Ascending aorta (tissue), 2 donors: ENCODE results near the gene CYP27C1. TPM values are rescaled to one million over a fixed set of nuclear protein-coding genes. Genes with fewer than 3 reads are reported as not detected.

ENCODE experiments used
- DNase-seq, 2 donors: peaks; one replicate each; pipeline ENCODE4 v3.0.0-alpha.2; 2019; ENCODE audit warnings: low spot score in 2 of 2
- H3K27ac ChIP-seq, 2 donors: fragments of 200-600 bp; sonication (generic); one replicate each; pipeline ENCODE4 v1.5.1; 2016 to 2017; ENCODE audit warnings: mild to moderate bottlenecking in 1 of 2
- H3K27me3 ChIP-seq: fragments of 200-600 bp; sonication (generic); one replicate; pipeline ENCODE4 v1.5.1; 2017
- H3K36me3 ChIP-seq, 2 donors: fragments of 200-600 bp; sonication (generic); one replicate each; pipeline ENCODE4 v1.5.1; 2016
- H3K4me1 ChIP-seq, 2 donors: fragments of 200-600 bp; sonication (generic); one replicate each; pipeline ENCODE4 v1.5.1; 2016 to 2017; ENCODE audit warnings: mild to moderate bottlenecking in 1 of 2
- H3K4me3 ChIP-seq, 2 donors: fragments of 200-600 bp; sonication (generic); one replicate each; pipeline ENCODE4 v1.5.1; 2016 to 2017; ENCODE audit warnings: mild to moderate bottlenecking in 1 of 2
- H3K9me3 ChIP-seq, 2 donors: fragments of 200-600 bp; sonication (generic); one replicate each; pipeline ENCODE4 v1.5.1; 2016
- intact Hi-C: fragments of 100-400 bp; cut with DNase I; formaldehyde crosslinking; loops from one replicate; pipeline ENCODE4 v1.15.1; 2023
- total RNA-seq: library from RNA; depleted of rRNA; stranded (reverse); fragments of >200 nt; gene quantifications from one replicate; pipeline ENCODE4 v1.1.0, GENCODE V29; 2016
- TF ChIP-seq, protein P1 (sequence below), 3 experiments: fragments of 200-600 bp in 2 of 3; fragments of 450-650 bp in 1 of 3; sonication (generic) in 2 of 3; IDR thresholded peaks; one replicate each; pipeline ENCODE4 v1.5.1; 2016 to 2019; ENCODE audit warnings: antibody characterized with exemption in 3 of 3, mild to moderate bottlenecking in 1 of 3, moderate library complexity in 1 of 3

CYP27C1 gene
- total RNA-seq, 1 donor from 2014 or later, result not detected

DNA sequence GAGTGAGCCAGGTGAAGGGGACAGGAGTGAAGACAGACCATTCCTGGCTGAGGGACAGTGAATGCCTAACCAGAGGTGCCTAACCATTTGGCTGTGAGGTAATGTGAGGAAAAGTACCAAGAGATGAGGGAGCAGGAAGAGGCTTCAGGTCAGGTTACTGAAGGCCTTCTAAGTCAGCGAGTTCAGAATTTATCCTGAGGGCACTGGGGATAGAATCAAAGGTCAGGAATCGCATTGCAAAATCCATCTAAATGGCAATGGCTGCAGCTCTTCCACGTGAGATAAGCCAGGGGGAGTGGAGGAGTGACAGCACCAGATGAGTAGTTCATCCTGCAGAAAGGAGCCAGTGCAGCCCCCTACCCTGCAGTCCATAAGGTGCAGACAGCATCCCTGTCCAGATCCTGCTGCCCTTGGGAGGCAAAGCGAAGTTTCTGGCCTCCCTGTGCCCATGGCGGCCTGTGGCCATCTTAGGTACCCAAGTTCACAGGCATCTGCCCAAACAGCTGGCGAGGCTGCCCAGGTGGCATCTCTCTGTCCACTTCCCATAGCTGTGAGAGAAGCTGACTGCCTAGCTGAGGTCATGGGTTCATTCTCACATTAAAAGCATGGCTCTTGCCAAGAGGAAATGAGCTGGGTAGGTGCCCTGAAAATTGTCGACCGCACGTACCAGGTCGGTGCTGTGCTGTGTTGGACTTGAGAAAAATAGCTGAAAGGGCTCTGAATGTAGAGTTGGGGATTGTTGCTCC is 49.5 kb downstream of the CYP27C1 start:
- Histone ChIP-seq H3K9me3 (no peaks in the 10 kb centered on the region), H3K4me1 (peaks cover 0 to 3% of the 10 kb centered on the region in 2 donors), H3K4me3 (no peak overlapping the region), H3K27me3 (no peaks in the 10 kb centered on the region), H3K36me3 (no peaks in the 10 kb centered on the region), H3K27ac (no peak overlapping the region)
- intact Hi-C loops, result no loop called here
- DNase-seq, result peak in 1 of 2 donors; percentile 49
- TF ChIP-seq, protein P1, sequence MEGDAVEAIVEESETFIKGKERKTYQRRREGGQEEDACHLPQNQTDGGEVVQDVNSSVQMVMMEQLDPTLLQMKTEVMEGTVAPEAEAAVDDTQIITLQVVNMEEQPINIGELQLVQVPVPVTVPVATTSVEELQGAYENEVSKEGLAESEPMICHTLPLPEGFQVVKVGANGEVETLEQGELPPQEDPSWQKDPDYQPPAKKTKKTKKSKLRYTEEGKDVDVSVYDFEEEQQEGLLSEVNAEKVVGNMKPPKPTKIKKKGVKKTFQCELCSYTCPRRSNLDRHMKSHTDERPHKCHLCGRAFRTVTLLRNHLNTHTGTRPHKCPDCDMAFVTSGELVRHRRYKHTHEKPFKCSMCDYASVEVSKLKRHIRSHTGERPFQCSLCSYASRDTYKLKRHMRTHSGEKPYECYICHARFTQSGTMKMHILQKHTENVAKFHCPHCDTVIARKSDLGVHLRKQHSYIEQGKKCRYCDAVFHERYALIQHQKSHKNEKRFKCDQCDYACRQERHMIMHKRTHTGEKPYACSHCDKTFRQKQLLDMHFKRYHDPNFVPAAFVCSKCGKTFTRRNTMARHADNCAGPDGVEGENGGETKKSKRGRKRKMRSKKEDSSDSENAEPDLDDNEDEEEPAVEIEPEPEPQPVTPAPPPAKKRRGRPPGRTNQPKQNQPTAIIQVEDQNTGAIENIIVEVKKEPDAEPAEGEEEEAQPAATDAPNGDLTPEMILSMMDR (IDR thresholded peaks at IDR 0.05), result no peak

DNA sequence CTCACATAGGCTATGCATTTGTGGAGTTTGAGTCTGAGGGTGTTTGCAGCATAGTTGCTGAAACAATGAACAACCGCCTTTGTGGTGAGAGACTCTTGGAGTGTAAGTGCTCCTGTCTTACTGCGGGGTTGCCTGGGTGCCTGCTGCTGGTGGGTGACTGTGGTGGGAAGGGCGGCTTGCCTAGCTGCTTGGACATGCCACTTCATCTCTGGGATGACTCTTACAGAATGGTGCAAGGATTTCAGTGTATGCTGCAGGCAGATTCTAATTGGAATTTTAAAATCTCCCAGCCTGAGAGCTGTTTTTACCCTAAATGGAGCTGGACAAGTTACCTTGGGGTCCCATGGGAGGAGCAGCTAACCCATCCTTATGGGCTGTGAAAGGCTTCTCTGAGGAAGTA is 50.1 kb downstream of the CYP27C1 start:
- Histone ChIP-seq H3K27me3 (no peaks in the 10 kb centered on the region), H3K9me3 (no peaks in the 10 kb centered on the region), H3K27ac (no peak overlapping the region), H3K4me3 (no peak overlapping the region), H3K4me1 (no peaks in the 10 kb centered on the region), H3K36me3 (no peaks in the 10 kb centered on the region)
- intact Hi-C loops, result no loop called here
- TF ChIP-seq, protein P1 (IDR thresholded peaks at IDR 0.05), result no peak
- DNase-seq, result peak in 1 of 2 donors; percentile 11

DNA sequence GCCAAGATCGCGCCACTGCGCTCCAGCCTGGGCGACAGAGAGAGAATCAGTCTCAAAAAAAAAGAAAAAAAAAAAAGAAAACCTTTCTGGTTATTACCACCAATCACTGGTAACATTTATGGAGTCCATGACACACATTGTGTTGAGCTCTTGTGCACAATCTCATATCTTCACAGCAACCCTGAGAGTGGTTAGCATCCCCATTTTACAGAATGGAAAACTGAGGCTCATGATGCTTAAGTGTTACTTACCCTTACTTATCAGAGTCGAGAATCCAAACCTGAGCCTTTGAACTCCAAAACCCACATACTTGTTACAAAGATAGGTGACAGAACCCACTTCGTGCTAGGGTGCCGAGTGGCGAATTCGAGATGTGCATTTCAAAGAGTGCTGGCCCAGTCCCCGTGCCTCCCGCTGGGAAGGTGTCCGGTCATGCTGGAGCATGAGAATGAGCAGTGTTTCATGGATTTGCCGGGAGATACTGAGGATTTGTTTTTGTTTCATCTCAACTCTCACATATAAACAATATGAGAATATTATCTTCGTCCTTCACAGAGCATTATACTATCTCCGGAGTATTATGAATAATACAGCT is 50.9 kb downstream of the CYP27C1 start:
- DNase-seq, result peak in 1 of 2 donors; percentile 16
- H3K4me3 ChIP-seq, result no peak overlapping the region

DNA sequence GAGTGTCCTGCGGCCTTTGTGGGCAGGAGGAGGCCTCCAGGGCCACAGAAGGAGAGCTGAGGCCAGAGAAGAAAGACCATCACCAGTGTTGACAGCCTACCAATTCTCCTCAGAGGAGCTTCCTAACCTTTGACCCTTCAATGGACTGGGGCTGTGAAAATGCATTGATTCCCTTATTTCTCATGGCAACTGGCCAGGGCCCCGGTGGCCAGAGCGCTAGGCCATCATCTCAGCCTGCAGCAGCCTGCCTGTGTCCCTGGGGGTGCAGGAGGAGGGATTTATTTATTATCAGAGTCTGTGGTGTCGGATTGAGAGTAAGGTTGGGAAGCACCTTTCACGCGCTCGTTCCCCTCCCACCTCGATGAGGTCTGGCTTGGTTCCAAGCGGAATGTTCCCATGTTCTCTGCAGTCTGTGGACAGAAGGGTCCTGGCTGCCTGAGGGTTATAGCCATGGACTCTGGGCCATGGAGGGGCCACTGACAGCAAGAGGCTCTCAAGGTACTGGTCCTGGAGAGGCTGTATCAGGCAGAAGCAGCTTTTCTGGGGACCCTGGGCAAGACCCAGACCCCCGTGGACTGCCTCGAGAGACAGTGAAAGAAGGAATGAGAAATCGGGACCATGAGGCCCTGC is 53.8 kb downstream of the CYP27C1 start:
- H3K4me1 ChIP-seq, result no peaks in the 10 kb centered on the region
- H3K36me3 ChIP-seq, result no peaks in the 10 kb centered on the region
- no peaks in the 10 kb centered on the region for H3K9me3 ChIP-seq
- H3K27ac ChIP-seq, result no peak overlapping the region
- DNase-seq, result peak in 1 of 2 donors; percentile 52
- TF ChIP-seq, protein P1 (IDR thresholded peaks at IDR 0.05), result no peak
- H3K4me3 ChIP-seq, result no peak overlapping the region
- intact Hi-C loops, result no loop called here
- no peaks in the 10 kb centered on the region for H3K27me3 ChIP-seq

More for the DNA sequence above, 50.9 kb downstream of the CYP27C1 start:
- Histone ChIP-seq H3K9me3 (no peaks in the 10 kb centered on the region), H3K27me3 (no peaks in the 10 kb centered on the region), H3K36me3 (no peaks in the 10 kb centered on the region), H3K27ac (no peak overlapping the region), H3K4me1 (no peaks in the 10 kb centered on the region)
- TF ChIP-seq, protein P1 (IDR thresholded peaks at IDR 0.05), result no peak
- intact Hi-C loops, result no loop called here

DNA sequence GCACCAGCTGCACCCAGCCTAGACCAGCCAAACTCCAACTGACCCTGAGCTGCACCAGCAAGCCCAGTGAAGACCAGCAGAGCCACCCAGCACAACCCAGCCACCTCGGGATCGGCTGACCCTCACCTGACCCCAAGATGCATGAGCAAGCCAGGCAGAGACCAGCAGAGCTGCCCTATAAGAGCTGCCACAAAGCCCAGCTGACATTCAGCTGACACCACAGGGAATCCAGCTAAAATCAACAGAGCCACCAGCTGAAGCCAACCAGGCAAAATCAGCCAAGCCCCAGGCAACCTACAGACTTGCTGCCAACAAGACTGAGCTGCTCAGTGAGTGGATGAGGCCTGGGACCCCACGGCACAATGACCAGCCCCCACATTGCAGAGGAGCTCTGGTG is 54.6 kb downstream of the CYP27C1 start:
- no peaks in the 10 kb centered on the region for H3K9me3 ChIP-seq
- no peaks in the 10 kb centered on the region for H3K36me3 ChIP-seq
- TF ChIP-seq, protein P1 (IDR thresholded peaks at IDR 0.05), result no peak
- no peaks in the 10 kb centered on the region for H3K27me3 ChIP-seq
- H3K4me3 ChIP-seq, result no peak overlapping the region
- H3K27ac ChIP-seq, result no peak overlapping the region
- intact Hi-C loops, result no loop called here
- H3K4me1 ChIP-seq, result no peaks in the 10 kb centered on the region
- peak in 1 of 2 donors; percentile 37 for DNase-seq
